GM12801 (cell line): ENCODE data around the gene RORC.

Source experiments
- TF ChIP-seq, protein P1 (sequence below): IDR thresholded peaks from one replicate; pipeline ENCODE4 v1.5.1; 2011; ENCODE audit warnings: control low read depth; ENCODE audit not compliant: insufficient read length; ENCODE audit errors: extremely low read depth

The RORC gene

DNA sequence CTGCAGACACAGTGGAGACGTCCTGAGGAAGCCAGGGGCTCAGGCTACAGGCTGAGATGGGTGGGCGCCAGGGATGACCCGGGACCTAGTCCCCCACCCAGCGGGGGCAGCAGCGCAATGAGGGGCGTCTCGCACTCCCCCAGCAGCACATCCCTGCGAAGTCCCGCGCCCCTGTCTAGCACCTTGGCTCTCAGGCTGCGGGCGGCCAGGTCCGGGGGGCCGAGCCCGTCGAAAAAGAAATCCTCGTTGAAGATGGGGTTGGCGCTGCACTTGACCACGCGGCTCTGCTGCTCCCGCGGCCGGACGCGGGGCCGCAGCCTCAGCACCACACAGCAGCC lies 6.3 kb upstream of the RORC start:
- TF ChIP-seq, protein P1, sequence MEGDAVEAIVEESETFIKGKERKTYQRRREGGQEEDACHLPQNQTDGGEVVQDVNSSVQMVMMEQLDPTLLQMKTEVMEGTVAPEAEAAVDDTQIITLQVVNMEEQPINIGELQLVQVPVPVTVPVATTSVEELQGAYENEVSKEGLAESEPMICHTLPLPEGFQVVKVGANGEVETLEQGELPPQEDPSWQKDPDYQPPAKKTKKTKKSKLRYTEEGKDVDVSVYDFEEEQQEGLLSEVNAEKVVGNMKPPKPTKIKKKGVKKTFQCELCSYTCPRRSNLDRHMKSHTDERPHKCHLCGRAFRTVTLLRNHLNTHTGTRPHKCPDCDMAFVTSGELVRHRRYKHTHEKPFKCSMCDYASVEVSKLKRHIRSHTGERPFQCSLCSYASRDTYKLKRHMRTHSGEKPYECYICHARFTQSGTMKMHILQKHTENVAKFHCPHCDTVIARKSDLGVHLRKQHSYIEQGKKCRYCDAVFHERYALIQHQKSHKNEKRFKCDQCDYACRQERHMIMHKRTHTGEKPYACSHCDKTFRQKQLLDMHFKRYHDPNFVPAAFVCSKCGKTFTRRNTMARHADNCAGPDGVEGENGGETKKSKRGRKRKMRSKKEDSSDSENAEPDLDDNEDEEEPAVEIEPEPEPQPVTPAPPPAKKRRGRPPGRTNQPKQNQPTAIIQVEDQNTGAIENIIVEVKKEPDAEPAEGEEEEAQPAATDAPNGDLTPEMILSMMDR = no peak

DNA sequence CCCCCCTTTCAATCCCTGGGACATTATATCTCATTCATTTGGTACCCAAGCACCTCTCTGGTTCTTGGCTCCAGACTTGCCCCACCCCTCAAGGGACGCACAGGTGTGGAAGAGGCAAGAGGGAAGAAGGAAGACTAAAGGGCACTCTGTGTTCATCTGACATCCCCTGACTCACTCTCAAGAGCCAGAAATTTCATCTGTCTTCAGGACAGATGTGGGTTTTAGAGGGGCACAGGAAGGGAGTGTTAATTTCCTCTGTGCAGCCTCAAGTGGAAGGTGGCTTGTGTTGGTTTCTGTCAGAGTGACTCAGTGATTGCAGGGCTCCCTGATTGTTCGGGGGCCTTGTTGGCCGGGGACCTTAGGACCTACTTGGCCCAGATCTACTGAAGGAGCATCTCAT lies 5.6 kb upstream of the RORC start:
- TF ChIP-seq, protein P1 = no peak

DNA sequence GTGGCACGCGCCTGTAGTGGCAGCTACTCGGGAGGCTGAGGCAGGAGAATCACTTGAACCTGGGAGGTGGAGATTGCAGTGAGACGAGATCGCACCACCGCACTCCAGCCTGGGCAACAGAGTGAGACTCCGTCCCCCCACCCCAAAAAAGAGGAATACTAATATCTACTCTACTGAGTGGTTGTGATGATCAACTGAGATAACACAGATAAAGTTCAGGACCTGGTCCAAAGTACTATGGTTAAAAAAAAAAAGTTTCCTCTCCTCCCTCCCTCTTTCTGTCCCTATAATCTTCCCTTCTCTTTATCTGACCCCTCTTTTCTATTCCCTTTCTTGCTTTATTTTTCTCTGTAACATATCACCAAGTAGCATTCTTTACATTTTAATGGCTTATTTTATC lies 4.0 kb upstream of the RORC start:
- TF ChIP-seq, protein P1 = no peak

DNA sequence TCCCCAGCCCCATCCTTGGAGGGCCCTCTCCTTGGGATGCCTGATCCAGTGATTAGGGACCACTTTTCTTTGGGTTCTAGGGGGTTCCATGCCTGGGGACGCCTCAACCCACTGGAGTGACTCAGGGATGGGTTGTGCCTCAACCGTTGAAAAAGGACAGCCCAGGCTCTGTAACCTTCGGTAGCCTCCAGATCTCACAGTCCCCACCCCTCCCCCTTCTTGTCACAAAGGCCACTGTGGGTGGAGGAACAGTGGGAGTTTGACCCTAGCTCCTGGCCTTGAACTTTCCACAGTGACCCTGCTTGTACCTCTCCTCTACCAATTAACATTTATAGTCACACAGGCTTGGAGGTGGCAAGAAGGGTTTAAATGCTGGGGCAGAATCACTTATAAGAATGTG lies 2.6 kb upstream of the RORC start:
- TF ChIP-seq, protein P1 = no peak

DNA sequence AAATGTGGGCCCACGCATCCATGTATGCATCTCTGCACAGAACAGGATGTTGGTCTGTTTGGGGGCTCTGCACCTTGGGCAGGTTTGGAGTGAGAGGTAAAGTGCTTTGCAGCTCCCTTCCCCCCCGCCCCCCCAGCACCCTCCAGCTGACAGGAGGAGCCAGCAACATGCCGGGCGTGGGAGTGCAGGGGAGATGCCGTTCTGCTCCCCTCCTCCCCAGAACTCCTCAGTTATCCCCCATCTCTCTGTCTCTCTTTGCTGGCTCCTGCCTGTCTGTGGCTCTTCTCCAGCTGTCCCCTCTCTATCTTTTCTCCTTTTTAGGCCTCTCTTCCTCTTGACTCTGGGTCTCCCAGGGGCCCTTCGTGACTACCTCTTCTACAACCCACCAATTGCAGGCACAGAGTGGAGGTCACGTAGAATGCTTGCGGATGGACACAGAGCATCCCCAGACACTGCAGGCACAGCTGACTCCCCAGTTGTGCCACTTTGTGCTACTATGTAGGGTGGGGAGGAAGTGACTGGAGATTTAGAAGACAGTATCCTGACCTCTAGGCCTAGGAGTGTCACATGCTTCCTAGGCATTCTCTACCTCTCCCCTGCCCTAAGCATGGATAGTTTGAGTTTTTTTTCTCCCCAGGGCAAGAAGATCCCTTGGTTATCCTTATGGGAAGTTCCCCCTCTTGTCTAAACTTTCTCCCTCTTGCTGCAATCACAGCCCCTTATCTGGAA lies 1.7 kb upstream of the RORC start:
- TF ChIP-seq, protein P1 = no peak

DNA sequence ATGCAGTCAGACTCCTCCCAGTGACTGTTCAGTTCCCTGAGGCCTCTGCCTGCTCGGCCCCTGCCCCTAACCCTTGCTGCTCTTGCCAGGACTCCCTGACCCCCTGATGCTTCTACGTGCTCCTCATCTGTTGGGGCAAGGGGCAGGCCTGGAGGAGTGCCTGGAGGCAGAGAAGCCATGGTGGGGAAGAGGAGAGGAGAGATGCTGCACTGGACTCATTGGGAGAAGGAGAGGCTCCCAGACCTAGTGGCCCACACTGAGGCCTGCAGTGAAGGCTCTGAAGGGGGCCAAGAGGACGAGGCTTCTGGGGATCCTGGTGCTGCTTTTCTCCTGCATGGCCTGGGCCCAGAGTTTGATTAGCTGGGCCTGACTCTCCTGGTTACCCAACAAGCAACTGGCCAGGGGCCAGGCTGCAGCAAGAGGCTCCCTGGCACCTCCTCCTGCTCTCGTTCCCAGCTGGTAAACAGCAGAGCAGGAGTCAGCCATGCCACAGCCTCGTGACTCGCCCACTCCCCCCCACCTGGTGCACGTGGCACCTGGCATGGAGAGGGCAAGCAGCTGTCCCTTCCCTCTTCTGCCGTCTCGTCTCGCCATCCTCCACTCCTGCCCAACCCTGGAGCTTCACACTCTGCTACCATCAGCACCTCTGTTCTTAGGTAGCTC lies 847 bp upstream of the RORC start:
- TF ChIP-seq, protein P1 = no peak

DNA sequence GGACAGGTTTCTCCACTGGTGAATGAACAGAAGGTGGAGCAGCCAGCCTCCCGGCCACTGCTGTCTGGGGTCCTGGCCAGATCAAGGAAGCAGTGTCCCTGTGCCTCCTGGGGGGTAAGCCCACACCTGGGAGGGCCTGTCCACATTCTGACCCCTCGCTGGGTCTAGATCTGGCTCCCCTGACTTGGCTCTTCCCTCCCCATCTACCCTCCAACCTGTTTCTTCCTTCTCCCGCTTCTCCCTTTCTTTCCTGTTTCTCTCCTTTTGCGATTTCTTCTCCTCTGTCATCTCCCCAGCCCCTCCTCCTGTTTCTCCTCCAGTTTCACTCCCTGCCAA lies 378 bp downstream of the RORC start:
- TF ChIP-seq, protein P1 = no peak
